Sigmoid colon (tissue), 7 donors: Measurements from ENCODE around the gene SULT1C4. TPM values are rescaled to one million over a fixed set of nuclear protein-coding genes. Genes with fewer than 3 reads are reported as not detected.

Source experiments
- DNase-seq: peaks from one replicate; pipeline ENCODE4 v3.0.0-alpha.2; 2019
- H3K27ac ChIP-seq, 4 donors: fragments of 200-600 bp; sonication (generic); one replicate each; pipeline ENCODE4 v1.5.1; 2016 to 2019; ENCODE audit warnings: mild to moderate bottlenecking in 1 of 4
- H3K27me3 ChIP-seq, 3 donors: fragments of 200-600 bp; sonication (generic); one replicate each; pipeline ENCODE4 v1.5.1; 2019; ENCODE audit warnings: mild to moderate bottlenecking in 1 of 3
- H3K36me3 ChIP-seq, 4 donors: fragments of 200-600 bp; sonication (generic); one replicate each; pipeline ENCODE4 v1.5.1; 2016 to 2019
- H3K4me1 ChIP-seq, 4 donors: fragments of 200-600 bp; sonication (generic); one replicate each; pipeline ENCODE4 v1.5.1; 2017 to 2019
- H3K4me3 ChIP-seq, 4 donors: fragments of 200-600 bp; sonication (generic); one replicate each; pipeline ENCODE4 v1.5.1; 2017 to 2019; ENCODE audit warnings: mild to moderate bottlenecking in 2 of 4, moderate library complexity in 1 of 4
- H3K9me3 ChIP-seq, 4 donors: fragments of 200-600 bp in 3 of 4; sonication (generic) in 3 of 4; one replicate each; pipeline versions ENCODE4 v1.5.1 to v1.6.1; 2013 to 2019
- EP300 ChIP-seq, 4 donors: sonication (generic); formaldehyde crosslinking; IDR thresholded peaks; one replicate each; pipeline ENCODE4 v1.6.1; 2017; ENCODE audit warnings: antibody characterized with exemption in 4 of 4
- POLR2A ChIP-seq, 2 donors: fragments of 450-650 bp; IDR thresholded peaks; one replicate each; pipeline ENCODE4 v1.6.1; 2016; ENCODE audit warnings: antibody characterized with exemption in 2 of 2, mild to moderate bottlenecking in 2 of 2, moderate library complexity in 2 of 2
- POLR2AphosphoS5 ChIP-seq, 4 donors: sonication (generic); formaldehyde crosslinking; IDR thresholded peaks; one replicate each; pipeline ENCODE4 v1.6.1; 2017; ENCODE audit warnings: antibody characterized with exemption in 4 of 4
- WGBS, 2 donors: extraction: QIAGEN DNeasy Blood & Tissue Kit; methylation state at CpG; one replicate each; pipeline ENCODE4 v1.1.7; 2013; 5-methylcytosine and 5-hydroxymethylcytosine counted together
- intact Hi-C: fragments of 100-400 bp; cut with DNase I; formaldehyde crosslinking; loops from one replicate; pipeline ENCODE4 v1.15.1; 2023
- polyA plus RNA-seq, 3 donors: library from polyadenylated mRNA; stranded (reverse); fragments of 200-250 nt; gene quantifications; one replicate each; pipeline ENCODE4 v1.2.3, GENCODE V29; 2013
- total RNA-seq, 4 donors: library from RNA; depleted of rRNA; stranded (reverse); fragments of >200 nt; gene quantifications; one replicate each; pipeline ENCODE4 v1.1.0, GENCODE V29; 2016
- TF ChIP-seq, protein P1 (sequence below), 4 experiments: fragments of 450-650 bp in 3 of 4; fragments of 200-600 bp in 1 of 4; IDR thresholded peaks; one replicate each; pipeline ENCODE4 v1.5.1; 2016 to 2019; ENCODE audit warnings: antibody characterized with exemption in 4 of 4, mild to moderate bottlenecking in 3 of 4, moderate library complexity in 2 of 4
- donor health status: healthy with polysubstance abuse.
- donor health status: Bipolar disorder and iron deficiency.
- donor health status: healthy.

Gene SULT1C4
- total and polyA plus RNA-seq, 7 donors = 0.60 to 7.2 (median 3.1) TPM; not detected in 1

DNA sequence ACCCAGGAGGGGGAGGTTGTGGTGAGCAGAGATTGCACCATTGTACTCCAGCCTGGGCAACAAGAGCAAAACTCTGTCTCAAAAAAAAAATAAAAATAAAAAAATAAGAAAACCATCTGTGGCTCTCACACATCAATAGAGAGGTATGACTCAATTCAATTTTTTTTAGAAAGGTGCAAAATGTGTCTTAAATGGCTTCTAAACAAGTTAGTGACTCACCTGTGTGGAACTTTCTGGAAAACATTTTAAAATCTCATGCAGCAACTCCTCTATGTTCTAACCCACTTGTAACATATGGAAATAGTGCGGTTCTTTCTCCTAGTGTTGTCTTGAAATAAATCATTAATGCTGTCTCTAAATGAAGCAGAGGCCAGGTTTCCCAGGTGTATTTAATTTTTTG lies 10.7 kb upstream of the SULT1C4 start:
- H3K27ac ChIP-seq = no peak overlapping the region
- intact Hi-C loops = no loop called here
- 94 to 98% methylated on average over 1 of the region's 1 CpG for WGBS, 2 donors

DNA sequence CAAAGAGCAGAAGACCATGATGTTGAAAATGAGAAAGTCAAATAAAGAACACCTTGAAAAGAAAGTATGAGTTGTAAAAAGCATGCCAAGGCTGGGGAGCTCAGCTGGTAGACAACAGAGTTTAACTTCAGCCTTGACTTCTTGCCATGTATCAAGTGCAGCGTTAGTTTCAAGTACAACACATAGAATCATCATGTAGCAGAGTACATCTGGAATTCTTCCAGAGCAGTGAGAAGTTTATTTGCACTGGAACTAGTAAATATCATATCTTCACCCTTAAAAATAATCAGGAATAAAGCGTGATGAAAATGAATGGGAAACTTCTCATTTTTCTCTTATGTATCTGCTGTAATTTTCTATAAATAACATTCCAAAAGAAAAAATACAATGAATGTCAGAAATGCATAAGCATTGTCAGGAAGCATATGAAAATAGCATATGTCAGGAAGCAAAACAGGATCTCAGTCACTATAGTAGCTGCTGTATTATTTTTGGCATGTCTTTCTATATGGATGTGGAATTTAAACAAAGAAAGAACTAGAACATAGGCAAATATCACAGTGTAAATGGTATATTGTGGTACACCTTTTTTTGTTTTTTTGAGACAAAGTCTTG lies 10.1 kb upstream of the SULT1C4 start:
- H3K9me3 ChIP-seq = no peaks in the 10 kb centered on the region
- TF ChIP-seq, protein P1, sequence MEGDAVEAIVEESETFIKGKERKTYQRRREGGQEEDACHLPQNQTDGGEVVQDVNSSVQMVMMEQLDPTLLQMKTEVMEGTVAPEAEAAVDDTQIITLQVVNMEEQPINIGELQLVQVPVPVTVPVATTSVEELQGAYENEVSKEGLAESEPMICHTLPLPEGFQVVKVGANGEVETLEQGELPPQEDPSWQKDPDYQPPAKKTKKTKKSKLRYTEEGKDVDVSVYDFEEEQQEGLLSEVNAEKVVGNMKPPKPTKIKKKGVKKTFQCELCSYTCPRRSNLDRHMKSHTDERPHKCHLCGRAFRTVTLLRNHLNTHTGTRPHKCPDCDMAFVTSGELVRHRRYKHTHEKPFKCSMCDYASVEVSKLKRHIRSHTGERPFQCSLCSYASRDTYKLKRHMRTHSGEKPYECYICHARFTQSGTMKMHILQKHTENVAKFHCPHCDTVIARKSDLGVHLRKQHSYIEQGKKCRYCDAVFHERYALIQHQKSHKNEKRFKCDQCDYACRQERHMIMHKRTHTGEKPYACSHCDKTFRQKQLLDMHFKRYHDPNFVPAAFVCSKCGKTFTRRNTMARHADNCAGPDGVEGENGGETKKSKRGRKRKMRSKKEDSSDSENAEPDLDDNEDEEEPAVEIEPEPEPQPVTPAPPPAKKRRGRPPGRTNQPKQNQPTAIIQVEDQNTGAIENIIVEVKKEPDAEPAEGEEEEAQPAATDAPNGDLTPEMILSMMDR (IDR thresholded peaks at IDR 0.05) = no peak
- TF ChIP-seq POLR2A (IDR thresholded peaks at IDR 0.05) (no peak), POLR2AphosphoS5 (IDR thresholded peaks at IDR 0.05) (no peak), EP300 (IDR thresholded peaks at IDR 0.05) (no peak)
- H3K4me1 ChIP-seq = no peaks in the 10 kb centered on the region
- DNase-seq = no peak
- no peaks in the 10 kb centered on the region for H3K36me3 ChIP-seq
- H3K27ac ChIP-seq = no peak overlapping the region
- H3K4me3 ChIP-seq = no peak overlapping the region
- WGBS, 2 donors = 14 to 50% methylated on average over 2 of the region's 2 CpGs
- H3K27me3 ChIP-seq = no peaks in the 10 kb centered on the region
- intact Hi-C loops = no loop called here

More for the DNA sequence above, 10.7 kb upstream of the SULT1C4 start:
- no peak overlapping the region for H3K4me3 ChIP-seq
- DNase-seq = no peak
- no peaks in the 10 kb centered on the region for H3K9me3 ChIP-seq
- no peaks in the 10 kb centered on the region for H3K27me3 ChIP-seq
- no peak for TF ChIP-seq EP300 (IDR thresholded peaks at IDR 0.05)
- TF ChIP-seq, protein P1 (IDR thresholded peaks at IDR 0.05) = no peak
- no peak for TF ChIP-seq POLR2AphosphoS5 (IDR thresholded peaks at IDR 0.05)
- no peak for TF ChIP-seq POLR2A (IDR thresholded peaks at IDR 0.05)
- H3K4me1 ChIP-seq = no peaks in the 10 kb centered on the region
- no peaks in the 10 kb centered on the region for H3K36me3 ChIP-seq

DNA sequence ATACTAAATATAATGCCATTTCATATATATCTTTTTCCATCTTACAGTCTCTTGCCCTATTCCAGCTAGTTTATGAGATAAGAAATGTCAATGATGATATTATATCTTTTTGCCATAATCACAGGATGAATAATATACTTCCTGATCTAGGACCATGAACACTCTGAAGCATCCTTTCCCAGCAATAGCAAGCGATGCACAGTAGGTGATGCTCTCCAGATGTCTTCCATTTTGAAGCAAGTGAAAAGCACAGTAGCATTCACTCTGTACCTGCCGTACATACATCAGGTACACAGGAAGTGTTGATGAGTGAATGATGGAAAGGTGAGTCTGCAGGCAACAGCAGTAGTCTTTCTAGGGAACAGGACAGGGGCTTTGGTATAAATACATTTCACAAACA lies 8.6 kb upstream of the SULT1C4 start:
- H3K36me3 ChIP-seq = no peaks in the 10 kb centered on the region
- intact Hi-C loops = no loop called here
- no peaks in the 10 kb centered on the region for H3K27me3 ChIP-seq
- H3K27ac ChIP-seq = no peak overlapping the region
- no peaks in the 10 kb centered on the region for H3K9me3 ChIP-seq
- DNase-seq = no peak
- 87 to 92% methylated on average over 2 of the region's 2 CpGs for WGBS, 2 donors
- H3K4me1 ChIP-seq = no peaks in the 10 kb centered on the region
- TF ChIP-seq, protein P1 (IDR thresholded peaks at IDR 0.05) = no peak
- TF ChIP-seq EP300 (IDR thresholded peaks at IDR 0.05) = no peak
- TF ChIP-seq POLR2A (IDR thresholded peaks at IDR 0.05) = no peak
- TF ChIP-seq POLR2AphosphoS5 (IDR thresholded peaks at IDR 0.05) = no peak
- no peak overlapping the region for H3K4me3 ChIP-seq

DNA sequence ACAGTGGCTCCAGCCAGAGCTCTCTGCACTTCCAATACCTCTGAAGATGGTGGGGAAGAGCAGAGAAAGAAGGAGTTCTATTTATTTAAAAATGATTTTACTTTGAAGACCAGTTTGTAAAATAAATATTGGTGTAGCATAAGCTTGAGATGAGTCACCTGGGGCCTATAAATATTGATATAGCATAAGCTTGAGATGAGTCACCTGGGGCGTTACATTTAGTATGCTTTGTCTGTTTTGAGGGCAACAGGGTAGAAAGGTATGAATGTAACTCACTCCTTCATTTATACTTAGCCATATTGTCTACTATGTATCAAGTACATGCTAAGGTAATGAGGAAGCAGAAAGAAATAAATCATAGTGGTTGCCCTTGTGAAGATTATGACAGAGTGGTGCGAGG lies 7.7 kb upstream of the SULT1C4 start:
- no peak overlapping the region for H3K4me3 ChIP-seq
- H3K4me1 ChIP-seq = no peaks in the 10 kb centered on the region
- no peaks in the 10 kb centered on the region for H3K27me3 ChIP-seq
- TF ChIP-seq, protein P1 (IDR thresholded peaks at IDR 0.05) = no peak
- TF ChIP-seq POLR2AphosphoS5 (IDR thresholded peaks at IDR 0.05) = no peak
- TF ChIP-seq POLR2A (IDR thresholded peaks at IDR 0.05) = no peak
- no peak for TF ChIP-seq EP300 (IDR thresholded peaks at IDR 0.05)
- WGBS, 2 donors = 23 to 70% methylated on average over 2 of the region's 2 CpGs
- H3K36me3 ChIP-seq = no peaks in the 10 kb centered on the region
- H3K9me3 ChIP-seq = no peaks in the 10 kb centered on the region
- intact Hi-C loops = no loop called here
- H3K27ac ChIP-seq = no peak overlapping the region
- no peak for DNase-seq

- TF ChIP-seq EP300 (IDR thresholded peaks at IDR 0.05) (no peak), POLR2AphosphoS5 (IDR thresholded peaks at IDR 0.05) (no peak), POLR2A (IDR thresholded peaks at IDR 0.05) (no peak)
- TF ChIP-seq, protein P1 (IDR thresholded peaks at IDR 0.05) = no peak
- 92 to 96% methylated on average over 4 of the region's 4 CpGs for WGBS, 2 donors
- Histone ChIP-seq H3K27ac (peak overlapping the region in 1 of 4 donors; percentile 64), H3K36me3 (no peaks in the 10 kb centered on the region), H3K4me1 (peaks cover 0 to 18% (median 6%) of the 10 kb centered on the region in 4 donors), H3K4me3 (no peak overlapping the region), H3K27me3 (no peaks in the 10 kb centered on the region), H3K9me3 (no peaks in the 10 kb centered on the region)
- intact Hi-C loops = no loop called here
- no peak for DNase-seq
Measured at GRCh38 chr2:108376774-108377173, 980 bp upstream of the SULT1C4 start.
